ENCODE data around the gene GABRG3.

Gene GABRG3

GRCh38 chr15:27074179-27074578, 103.2 kb downstream of the GABRG3 start:
- no peak for TF ChIP-seq FOXP2 (optimal IDR thresholded peaks at IDR 0.05; ENCODE audit: borderline replicate concordance, extremely low read depth, extremely low read length, insufficient read depth)
- TF ChIP-seq TAF1 (IDR thresholded peaks at IDR 0.05; ENCODE audit: borderline replicate concordance, insufficient read depth, low read length): no peak

- TF ChIP-seq TAF1 (IDR thresholded peaks at IDR 0.05; ENCODE audit: borderline replicate concordance, insufficient read depth, low read length) (no peak), FOXP2 (optimal IDR thresholded peaks at IDR 0.05; ENCODE audit: borderline replicate concordance, extremely low read depth, extremely low read length, insufficient read depth) (no peak), POLR2AphosphoS5 (IDR thresholded peaks at IDR 0.05; ENCODE audit: low read depth, low read length) (no peak), SIN3A (IDR thresholded peaks at IDR 0.05; ENCODE audit: borderline replicate concordance, insufficient read depth, low read length) (no peak)
- TF ChIP-seq, protein P1, sequence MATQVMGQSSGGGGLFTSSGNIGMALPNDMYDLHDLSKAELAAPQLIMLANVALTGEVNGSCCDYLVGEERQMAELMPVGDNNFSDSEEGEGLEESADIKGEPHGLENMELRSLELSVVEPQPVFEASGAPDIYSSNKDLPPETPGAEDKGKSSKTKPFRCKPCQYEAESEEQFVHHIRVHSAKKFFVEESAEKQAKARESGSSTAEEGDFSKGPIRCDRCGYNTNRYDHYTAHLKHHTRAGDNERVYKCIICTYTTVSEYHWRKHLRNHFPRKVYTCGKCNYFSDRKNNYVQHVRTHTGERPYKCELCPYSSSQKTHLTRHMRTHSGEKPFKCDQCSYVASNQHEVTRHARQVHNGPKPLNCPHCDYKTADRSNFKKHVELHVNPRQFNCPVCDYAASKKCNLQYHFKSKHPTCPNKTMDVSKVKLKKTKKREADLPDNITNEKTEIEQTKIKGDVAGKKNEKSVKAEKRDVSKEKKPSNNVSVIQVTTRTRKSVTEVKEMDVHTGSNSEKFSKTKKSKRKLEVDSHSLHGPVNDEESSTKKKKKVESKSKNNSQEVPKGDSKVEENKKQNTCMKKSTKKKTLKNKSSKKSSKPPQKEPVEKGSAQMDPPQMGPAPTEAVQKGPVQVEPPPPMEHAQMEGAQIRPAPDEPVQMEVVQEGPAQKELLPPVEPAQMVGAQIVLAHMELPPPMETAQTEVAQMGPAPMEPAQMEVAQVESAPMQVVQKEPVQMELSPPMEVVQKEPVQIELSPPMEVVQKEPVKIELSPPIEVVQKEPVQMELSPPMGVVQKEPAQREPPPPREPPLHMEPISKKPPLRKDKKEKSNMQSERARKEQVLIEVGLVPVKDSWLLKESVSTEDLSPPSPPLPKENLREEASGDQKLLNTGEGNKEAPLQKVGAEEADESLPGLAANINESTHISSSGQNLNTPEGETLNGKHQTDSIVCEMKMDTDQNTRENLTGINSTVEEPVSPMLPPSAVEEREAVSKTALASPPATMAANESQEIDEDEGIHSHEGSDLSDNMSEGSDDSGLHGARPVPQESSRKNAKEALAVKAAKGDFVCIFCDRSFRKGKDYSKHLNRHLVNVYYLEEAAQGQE (IDR thresholded peaks at IDR 0.05; ENCODE audit: insufficient read depth in 1 of 2, low read depth in 2 of 2, low read length in 2 of 2): no peak
These were observed 106.8 kb downstream of the GABRG3 start for GRCh38 chr15:27077790-27078189.

DNA sequence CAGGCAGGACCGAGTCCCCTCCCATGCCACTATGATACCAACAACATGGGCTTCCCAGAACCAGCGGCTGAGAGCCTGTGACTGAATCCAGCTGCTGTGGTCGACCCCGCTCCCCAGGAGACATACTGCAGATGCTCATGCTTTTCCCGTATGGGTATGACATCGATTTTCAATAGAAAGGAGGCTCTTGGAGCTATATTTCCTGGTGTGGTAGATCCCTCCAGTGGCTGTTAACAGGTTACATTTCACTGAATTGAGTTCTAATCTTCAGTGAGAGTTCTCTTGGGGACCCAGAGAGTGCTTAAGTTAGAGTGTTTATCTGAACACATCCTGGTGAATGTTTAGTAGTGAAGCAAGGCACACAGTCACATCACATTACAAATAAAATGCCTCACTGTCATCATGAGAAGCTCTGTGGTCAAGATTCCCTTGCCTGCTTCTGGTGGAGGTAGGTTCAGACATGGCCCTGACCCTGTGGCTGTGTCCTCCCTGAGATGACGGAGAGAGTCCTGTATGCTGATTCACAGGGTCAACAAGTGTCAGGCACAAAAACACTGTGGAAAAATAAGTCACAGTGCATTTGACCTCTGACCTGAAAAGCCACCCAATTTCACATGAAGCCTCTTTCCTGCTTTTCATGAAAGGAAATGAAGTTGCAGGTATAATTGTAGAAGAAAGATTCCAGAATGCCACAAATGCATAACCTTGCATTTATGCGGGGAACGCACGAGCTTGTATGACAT, 110.9 kb downstream of the GABRG3 start:
- TF ChIP-seq FOXP2 (optimal IDR thresholded peaks at IDR 0.05; ENCODE audit: borderline replicate concordance, extremely low read depth, extremely low read length, insufficient read depth) (no peak), POLR2AphosphoS5 (IDR thresholded peaks at IDR 0.05; ENCODE audit: low read depth, low read length) (no peak), SIN3A (IDR thresholded peaks at IDR 0.05; ENCODE audit: borderline replicate concordance, insufficient read depth, low read length) (no peak), TAF1 (IDR thresholded peaks at IDR 0.05; ENCODE audit: borderline replicate concordance, insufficient read depth, low read length) (no peak)
- TF ChIP-seq, protein P1 (IDR thresholded peaks at IDR 0.05; ENCODE audit: insufficient read depth in 1 of 2, low read depth in 2 of 2, low read length in 2 of 2): no peak

GRCh38 chr15:27082526-27082925, 111.5 kb downstream of the GABRG3 start:
- TF ChIP-seq POLR2AphosphoS5 (IDR thresholded peaks at IDR 0.05; ENCODE audit: low read depth, low read length) (no peak), SIN3A (IDR thresholded peaks at IDR 0.05; ENCODE audit: borderline replicate concordance, insufficient read depth, low read length) (no peak)

DNA sequence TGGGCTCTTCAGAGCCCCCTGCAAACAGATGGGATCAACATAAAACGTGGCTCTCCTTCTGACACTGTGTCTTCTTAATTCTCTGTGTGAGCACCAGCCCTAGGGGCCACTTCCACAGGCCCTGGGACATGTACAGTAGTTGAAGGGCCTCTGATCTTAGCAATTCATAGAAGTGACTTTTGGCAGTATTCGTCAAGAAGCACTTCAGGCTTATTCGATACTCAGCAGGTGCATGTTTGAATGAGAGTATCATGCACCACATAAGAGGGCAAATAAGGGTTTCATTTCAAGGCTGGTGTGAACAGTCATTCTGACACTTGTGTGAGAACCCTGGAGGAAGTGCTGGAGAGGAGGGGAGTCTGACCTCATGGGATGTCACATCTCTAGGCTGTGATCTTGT, 113.9 kb downstream of the GABRG3 start:
- TF ChIP-seq, protein P1 (IDR thresholded peaks at IDR 0.05; ENCODE audit: insufficient read depth in 1 of 2, low read depth in 2 of 2, low read length in 2 of 2): no peak
- TF ChIP-seq POLR2AphosphoS5 (IDR thresholded peaks at IDR 0.05; ENCODE audit: low read depth, low read length) (no peak), FOXP2 (optimal IDR thresholded peaks at IDR 0.05; ENCODE audit: borderline replicate concordance, extremely low read depth, extremely low read length, insufficient read depth) (no peak), TAF1 (IDR thresholded peaks at IDR 0.05; ENCODE audit: borderline replicate concordance, insufficient read depth, low read length) (no peak), SIN3A (IDR thresholded peaks at IDR 0.05; ENCODE audit: borderline replicate concordance, insufficient read depth, low read length) (no peak)

DNA sequence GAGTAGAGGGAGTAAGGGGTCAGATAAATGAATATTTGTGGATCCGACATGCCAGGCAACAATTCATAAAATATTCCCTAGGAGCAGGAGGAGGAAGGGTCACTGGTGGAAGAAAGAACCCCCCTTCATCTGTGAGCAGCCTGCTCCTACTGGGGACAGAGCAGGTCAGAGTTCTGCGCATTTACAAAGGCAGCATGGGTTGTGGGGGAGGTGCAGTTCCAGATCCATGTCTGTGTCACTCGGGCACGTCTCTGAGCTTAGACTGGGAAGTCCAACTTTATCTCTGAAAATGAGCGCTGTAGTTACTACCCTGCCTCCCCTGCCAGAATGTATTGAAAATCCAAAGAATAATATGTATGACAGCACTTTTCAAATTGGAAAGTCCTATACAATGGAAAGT, 115.2 kb downstream of the GABRG3 start:
- TF ChIP-seq, protein P1 (IDR thresholded peaks at IDR 0.05; ENCODE audit: insufficient read depth in 1 of 2, low read depth in 2 of 2, low read length in 2 of 2): no peak
- no peak for TF ChIP-seq FOXP2 (optimal IDR thresholded peaks at IDR 0.05; ENCODE audit: borderline replicate concordance, extremely low read depth, extremely low read length, insufficient read depth)
- no peak for TF ChIP-seq SIN3A (IDR thresholded peaks at IDR 0.05; ENCODE audit: borderline replicate concordance, insufficient read depth, low read length)
- no peak for TF ChIP-seq TAF1 (IDR thresholded peaks at IDR 0.05; ENCODE audit: borderline replicate concordance, insufficient read depth, low read length)
- no peak for TF ChIP-seq POLR2AphosphoS5 (IDR thresholded peaks at IDR 0.05; ENCODE audit: low read depth, low read length)

Data from PFSK-1 (cell line).